Measurements from ENCODE around the gene CYP26B1.

The CYP26B1 gene, protein sequence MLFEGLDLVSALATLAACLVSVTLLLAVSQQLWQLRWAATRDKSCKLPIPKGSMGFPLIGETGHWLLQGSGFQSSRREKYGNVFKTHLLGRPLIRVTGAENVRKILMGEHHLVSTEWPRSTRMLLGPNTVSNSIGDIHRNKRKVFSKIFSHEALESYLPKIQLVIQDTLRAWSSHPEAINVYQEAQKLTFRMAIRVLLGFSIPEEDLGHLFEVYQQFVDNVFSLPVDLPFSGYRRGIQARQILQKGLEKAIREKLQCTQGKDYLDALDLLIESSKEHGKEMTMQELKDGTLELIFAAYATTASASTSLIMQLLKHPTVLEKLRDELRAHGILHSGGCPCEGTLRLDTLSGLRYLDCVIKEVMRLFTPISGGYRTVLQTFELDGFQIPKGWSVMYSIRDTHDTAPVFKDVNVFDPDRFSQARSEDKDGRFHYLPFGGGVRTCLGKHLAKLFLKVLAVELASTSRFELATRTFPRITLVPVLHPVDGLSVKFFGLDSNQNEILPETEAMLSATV

GRCh38 chr2:72147303-72147971 lies at the start of gene CYP26B1:
Gene CYP26B1 (minus strand): TSS chr2:72147862. CDS start chr2:72147834, 28 bp downstream.
- peak; percentile 72 for DNase-seq (ENCODE audit: low spot score)

DNA sequence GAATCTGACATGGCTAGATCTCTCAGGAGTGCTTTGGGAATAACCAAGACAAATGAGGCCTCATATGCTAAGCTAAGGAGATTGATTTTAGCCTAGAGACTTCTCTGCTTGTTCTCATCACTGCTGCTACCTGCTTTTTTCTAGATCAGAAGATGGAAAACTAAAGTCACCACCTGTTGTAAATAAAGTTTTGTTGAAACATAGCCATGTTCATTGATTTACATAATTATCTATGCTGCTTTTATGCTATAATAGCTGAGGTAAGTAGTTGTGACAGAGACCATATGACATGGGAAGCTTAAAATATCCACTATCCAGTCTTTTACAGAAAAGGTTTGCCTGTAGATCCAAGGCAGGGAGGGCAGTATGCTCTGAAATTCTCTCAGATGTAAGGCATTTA lies 46.1 kb upstream of the CYP26B1 start:
- no peak for DNase-seq (ENCODE audit: low spot score)

DNA sequence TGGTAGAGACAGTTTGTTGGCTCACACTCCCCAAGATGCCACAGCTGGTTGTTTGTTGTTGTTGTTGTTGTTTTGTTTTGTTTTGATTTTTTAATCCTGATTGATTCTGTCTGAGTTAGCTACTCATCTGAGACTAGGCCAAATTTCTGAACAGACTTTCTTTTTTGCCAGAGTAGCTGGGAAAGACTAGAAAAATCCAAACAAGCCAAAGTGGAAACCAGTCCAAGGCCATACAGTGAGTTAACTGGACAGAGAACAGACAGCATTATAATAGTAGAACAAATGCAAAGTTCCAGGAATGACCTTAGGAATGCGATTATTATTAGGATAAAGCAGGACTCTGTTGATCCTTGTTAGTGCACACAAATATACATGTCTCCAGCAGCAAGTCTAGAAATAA lies 43.8 kb upstream of the CYP26B1 start:
- no peak for DNase-seq (ENCODE audit: low spot score)

DNA sequence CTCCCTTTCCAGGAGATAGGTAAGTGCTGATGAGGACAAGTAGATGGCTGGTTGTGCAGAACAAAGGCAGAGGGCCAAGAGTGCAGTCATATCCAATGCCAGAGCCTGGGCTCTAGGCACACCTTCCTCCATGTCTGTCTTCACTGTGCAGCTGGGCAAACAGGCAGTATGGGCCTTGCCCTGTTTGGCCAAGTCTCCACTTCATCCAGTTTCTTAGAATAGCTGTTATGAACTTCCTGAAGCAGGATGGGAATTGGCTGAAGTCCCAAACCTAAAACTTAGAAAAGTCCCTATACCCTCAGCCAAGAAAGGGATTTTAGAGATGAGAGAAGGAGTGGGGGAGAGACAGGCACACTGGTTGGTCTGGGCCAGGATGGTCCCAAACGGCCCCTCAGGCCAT lies 37.5 kb upstream of the CYP26B1 start:
- DNase-seq (ENCODE audit: low spot score), result no peak

DNA sequence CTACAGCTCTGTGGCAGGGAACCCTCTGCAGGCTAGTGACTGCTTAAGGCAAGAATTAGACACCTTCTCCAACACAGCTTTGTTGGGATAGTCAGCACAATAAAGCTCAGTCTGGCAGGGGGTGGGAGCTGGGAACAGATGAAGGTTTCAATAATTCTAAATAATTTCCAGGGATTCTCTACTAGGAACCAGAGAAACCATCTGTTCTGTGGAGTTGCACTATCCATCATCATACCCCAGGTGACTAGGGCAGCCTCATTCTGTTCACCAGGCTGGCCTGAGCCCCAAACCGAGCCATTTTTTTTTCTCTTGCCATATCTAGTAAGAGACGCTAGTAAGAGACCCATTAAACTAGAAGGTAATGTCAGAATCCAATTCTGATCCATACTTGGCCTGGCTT lies 35.8 kb upstream of the CYP26B1 start:
- DNase-seq (ENCODE audit: low spot score), result no peak

DNA sequence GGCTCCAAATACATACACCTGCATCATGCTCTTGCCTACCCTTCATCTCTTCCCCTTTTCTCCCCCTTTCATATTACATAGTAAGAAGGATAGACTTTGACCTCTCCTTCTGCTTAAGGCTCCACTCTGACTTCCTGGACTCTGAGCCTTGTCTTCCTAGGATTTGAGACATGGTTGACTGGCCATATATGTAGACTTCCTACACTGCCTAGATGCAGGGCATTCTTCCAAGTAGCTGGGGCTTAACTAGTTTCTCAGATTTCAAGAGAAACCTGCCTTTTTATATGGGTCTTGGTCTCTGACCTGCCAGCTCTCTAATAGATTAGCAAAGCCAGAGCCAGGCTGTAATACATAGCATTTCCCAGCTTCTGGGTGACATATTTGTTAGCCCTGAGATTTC lies 35.4 kb upstream of the CYP26B1 start:
- no peak for DNase-seq (ENCODE audit: low spot score)

GRCh38 chr2:72182547-72182946 lies 34.9 kb upstream of the CYP26B1 start:
- DNase-seq (ENCODE audit: low spot score), result no peak

GRCh38 chr2:72181616-72182015 lies 34.0 kb upstream of the CYP26B1 start:
- no peak for DNase-seq (ENCODE audit: low spot score)

- DNase-seq (ENCODE audit: low spot score), result no peak
Observed at GRCh38 chr2:72180351-72180750, 32.7 kb upstream of the CYP26B1 start.

GRCh38 chr2:72178551-72178950 lies 30.9 kb upstream of the CYP26B1 start:
- no peak for DNase-seq (ENCODE audit: low spot score)

- DNase-seq (ENCODE audit: low spot score), result no peak
Observed at GRCh38 chr2:72176281-72176680, 28.6 kb upstream of the CYP26B1 start.

GRCh38 chr2:72175636-72176035 lies 28.0 kb upstream of the CYP26B1 start:
- no peak for DNase-seq (ENCODE audit: low spot score)

DNA sequence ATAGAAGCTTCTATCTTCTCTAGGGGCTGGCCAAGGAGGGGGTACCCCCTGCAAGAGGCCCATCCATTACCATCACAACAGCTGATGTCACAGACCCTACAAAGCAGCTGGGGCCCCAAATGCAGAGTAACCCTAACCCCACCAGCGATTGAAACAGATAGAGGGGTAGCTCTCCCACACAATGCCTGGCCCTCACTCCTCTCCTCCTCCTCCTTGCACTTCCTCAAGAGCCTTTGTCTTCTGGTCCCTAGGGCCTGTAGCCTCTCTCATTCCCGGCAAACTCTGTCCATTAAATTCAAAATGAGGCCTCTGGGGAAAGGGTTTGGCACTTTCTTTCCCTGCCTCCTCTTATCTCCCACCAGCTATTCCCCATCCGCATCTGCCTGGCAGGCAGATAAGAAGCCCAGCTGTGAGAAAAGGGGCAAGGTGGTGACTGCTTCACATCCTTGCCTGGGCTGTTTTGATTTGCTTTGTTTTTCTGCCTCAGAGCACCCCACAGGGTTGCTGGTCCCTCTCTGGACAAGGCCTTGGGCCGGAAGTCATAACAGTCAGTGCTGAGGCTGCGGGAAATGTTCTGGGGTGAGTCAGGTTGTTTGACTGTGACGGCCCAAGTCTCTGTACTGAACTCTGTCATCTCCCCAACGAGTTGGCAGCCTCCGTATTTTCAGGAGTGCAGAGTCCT lies 26.1 kb upstream of the CYP26B1 start:
- DNase-seq (ENCODE audit: low spot score), result no peak

- no peak for DNase-seq (ENCODE audit: low spot score)
Observed at GRCh38 chr2:72172478-72172877, 24.8 kb upstream of the CYP26B1 start.

DNA sequence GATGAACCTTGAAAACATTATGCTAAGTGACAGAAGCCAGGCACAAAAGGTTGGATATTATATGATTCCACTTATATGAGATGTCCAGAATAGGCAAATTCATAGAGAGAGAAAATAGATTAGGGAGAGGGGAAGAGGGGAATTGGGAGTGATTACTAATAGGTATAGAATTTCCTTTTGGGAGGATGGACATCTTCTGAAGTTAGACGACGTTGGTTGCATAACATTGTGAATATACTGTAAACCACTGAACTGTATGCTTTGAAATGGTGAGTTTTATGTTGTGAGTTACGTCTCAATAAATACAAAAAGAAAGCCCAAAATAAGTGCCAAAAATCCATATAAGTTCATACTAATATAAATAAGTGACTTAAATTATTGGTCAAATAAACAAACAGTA lies 18.6 kb upstream of the CYP26B1 start:
- no peak for DNase-seq (ENCODE audit: low spot score)

DNA sequence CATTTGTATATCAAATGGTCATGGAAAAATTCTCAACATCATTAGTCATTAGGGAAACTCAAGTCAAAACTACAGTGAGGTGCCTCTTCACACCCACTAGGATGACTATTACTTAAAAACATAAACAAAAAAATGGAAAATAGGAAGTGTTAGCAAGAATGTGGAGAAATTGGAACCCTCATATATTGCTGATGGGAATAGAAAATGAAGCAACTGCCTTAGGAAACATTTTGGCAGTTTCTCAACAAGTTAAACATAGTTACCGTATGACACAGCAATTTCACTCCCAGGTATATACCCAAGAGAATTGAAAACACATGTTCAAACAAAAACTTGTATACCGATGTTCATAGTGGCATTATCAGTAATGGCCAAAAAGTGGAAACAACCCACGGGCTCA lies 18.1 kb upstream of the CYP26B1 start:
- DNase-seq (ENCODE audit: low spot score), result no peak

DNA sequence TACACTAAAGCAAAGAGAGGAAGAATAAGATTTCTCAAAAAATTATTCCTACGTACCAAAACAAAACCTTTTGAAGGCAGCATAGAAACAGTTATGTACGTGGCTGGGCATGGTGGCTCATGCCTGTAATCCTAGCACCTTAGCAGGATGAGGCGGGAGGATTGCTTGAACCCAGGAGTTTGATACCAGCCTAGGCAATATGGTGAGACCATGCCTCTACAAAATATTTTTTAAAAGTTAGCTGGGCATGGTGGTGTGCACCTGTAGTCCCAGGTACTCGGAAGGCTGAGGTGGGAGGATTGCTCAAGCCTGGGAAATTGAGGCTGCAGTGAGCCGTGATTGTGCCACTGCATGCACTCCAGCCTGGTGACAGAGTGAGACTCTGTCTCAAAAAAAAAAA lies 14.9 kb upstream of the CYP26B1 start:
- DNase-seq (ENCODE audit: low spot score), result no peak

DNA sequence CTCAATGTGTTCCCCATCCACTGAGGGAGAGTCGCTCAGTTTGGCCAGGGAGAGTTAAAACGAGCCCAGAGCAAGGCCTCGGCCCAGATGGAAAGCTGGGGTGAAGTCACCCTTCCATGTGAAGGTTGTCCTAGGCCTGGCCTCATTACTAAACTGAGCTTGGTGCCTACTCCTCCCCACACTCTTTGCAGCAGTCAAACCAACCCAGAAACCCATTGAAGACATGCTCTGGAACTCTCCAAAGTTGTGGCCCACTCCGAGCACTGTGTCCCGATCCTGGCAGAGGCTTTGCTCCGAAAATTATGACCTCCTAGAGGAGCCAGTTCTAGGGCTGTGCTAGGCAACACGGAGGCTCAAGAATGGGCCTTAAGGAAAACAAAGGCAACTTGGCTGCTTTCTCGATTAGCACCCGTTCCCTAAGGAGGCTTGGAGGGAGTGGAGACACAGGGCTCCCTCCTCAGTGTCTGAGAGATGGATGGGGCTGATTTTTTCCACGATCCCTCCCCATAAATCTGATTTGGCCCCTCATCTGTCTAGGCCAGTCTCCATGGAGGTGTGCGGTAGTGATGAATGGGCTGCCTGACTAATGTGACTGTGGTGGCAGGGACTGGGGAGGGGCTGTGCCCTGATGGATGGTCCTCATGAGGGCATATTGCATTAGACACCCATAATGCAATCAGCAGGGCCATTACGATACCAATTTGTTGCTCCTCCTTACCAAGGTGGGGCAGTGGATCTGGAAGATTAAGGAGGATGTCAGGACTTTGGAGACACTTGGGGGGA lies 11.7 kb upstream of the CYP26B1 start:
- DNase-seq (ENCODE audit: low spot score), result no peak

- no peak for DNase-seq (ENCODE audit: low spot score)
Observed at GRCh38 chr2:72157871-72158771, 10.5 kb upstream of the CYP26B1 start.

- no peak for DNase-seq (ENCODE audit: low spot score)
Observed at GRCh38 chr2:72156872-72157271, 9.2 kb upstream of the CYP26B1 start.

GRCh38 chr2:72155737-72156136 lies 8.1 kb upstream of the CYP26B1 start:
- no peak for DNase-seq (ENCODE audit: low spot score)

Measured in HuH-7 (cell line).